HG02588 (cell line): ENCODE measurements around the gene KRT6C.
"Not testable (repeated sequence)": the region's sequence is repeated elsewhere in the genome, so short reads cannot be mapped to it uniquely, and the experiment has no call there.

Experiments used
- ATAC-seq: cut with Tn5 transposase; IDR thresholded peaks from one replicate; pipeline ENCODE4 v1.9.1; 2021; ENCODE audit warnings: mild to moderate bottlenecking, moderate library complexity; ENCODE audit not compliant: unreplicated experiment

The KRT6C gene

DNA sequence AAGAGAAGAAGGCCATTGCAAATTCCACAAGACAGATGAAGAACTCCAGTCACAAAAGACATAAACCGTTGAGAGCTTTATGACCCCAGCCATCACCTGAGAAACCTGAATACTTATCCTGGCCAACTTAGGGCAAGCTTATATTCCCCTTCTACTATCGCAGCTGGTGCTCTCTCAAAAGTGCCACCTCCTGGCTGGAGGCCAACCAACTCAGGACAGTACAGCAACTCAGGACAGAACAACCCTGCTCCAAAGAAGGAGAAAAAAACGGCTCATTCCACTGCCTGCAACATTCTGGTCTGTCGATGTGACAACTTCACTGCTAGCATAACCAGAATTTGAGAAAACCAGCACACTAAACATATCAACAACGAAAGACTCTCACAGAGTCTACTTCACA, 11.9 kb downstream of the KRT6C start:
- ATAC-seq, result no peak

DNA sequence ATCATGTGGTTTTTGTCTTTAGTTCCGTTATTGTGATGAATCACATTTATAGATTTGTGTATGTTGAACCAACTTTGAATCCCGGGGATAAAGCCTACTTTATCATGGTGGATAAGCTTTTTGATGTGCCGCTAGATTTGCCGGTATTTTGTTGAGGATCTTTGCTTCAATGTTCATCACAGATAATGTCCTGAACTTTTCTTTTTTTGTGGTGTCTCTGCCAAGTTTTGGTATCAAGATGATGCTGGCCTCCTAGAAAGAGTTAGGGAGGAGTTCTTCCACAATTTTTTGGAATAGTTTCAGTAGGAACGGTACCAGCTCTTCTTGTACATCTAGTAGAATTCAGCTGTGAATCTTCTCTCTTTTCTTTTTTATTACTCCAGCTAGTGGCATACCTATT, 14.7 kb downstream of the KRT6C start:
- ATAC-seq, result no peak

DNA sequence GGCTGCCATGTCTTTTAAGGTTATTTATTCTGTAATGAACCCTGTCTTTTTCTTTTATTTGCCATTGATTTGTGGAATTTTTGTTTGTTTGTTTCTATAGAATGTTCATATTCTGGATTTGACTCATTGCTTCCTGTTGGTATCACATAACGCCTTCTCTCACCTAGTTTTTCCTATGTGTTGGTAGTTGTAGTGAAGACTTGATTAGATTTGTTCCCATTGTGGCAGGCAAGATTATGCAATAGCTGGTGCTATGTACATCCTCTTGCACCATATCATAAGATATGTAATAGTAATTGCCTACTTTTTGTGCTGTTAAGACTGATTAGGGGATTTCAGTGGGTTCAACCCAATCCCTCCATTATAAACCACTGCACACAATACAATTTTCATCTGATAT, 17.8 kb downstream of the KRT6C start:
- no peak for ATAC-seq

DNA sequence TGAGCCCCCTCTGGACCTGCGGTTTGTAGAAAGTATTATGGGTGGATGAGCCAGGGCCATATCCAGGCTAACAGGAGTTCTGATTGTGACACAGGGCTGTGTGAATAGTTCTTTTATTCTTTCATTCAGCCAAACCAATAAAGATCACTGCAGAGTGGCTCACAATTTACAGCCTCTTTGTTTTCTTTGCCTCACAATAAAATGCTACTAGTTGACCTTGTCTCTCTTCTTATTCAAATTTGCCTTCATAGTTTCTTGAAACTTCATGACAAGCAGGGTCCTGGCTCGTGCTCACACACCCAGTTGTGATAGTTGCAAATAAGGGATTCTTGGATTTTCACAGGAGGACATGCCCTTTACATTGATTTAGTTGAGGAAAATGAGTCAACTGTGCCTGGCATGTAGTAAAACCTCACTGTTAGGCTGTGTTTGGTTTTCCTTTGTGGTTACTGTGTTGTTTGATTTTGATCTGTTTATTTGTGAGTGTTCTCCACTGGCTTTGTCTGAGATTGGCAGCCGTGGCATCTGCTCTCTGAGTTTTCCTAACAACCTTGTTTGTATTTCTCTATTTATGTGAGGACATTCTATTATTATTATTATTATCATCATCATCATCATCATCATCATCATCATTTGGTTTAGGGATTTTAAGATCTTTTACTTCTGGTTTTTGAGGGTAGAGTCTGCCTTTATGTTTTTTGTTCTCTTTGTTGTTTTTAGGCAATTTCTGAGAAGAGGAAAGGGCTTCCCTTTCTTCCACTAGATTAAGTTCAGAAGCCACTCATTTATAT, 19.0 kb downstream of the KRT6C start:
- no peak for ATAC-seq

DNA sequence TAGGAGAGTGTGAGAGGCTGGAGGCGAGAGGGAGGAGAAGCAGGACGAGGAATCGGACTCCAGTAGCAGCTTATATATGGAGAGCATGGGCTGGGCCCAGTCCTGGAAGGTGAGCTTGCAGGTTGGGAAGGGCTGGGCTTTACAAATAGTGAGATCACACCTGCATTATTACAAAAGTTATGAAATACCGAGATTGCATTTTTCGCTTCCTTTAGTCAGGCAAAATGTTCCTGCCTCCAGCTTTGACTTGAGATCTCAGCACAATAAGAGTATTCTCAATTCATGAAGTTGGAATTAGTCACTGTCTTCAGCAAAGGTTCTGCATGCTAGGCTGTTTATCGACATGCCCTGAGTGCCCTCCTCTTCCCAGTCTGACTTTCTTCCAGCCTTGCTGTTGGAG, 21.5 kb downstream of the KRT6C start, which contains the start of gene KRT6B:
KRT6B (minus strand) TSS at position 46 of the 400 bp plus-strand sequence. CDS start 68 bp downstream, outside the sequence.
- no peak for ATAC-seq

DNA sequence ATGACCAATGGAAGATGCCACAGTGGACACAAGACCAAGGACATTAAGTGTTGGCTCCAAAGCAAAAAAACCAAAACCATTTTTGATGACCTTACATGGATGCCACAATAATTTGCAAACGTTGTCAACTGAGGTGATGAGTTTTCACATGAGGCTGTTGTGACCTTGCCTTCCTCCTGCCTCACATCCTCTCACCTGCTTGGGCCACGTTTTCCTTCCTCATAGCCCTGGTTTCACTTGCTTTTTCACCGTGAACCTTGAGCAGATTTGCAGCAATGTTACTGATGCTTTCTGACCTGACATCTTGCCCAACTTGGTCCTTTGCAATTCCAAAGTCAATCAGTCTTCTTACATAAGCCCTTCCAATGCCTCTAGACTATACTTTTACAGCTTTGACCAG, 25.4 kb downstream of the KRT6C start:
- no peak for ATAC-seq

DNA sequence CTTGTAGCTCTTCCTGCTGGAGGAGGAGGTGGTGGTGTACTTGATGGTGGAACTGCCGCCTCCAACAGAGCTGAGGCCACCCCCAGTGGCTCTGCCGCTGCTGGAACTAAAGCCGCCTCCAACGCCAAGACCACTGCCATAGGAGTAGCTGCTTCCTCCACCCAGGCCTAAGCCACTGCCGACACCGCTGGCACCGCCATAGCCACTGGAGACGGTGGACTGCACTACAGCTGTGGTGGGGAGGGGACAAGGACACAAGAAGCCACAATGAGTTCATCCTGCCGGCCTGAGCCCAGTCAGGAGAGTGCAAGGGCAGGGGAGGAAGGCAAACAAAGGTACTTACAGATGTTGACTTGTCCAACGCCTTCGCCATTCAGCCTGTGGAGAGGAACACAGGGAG, 26.4 kb downstream of the KRT6C start:
- not testable (repeated sequence) for ATAC-seq

DNA sequence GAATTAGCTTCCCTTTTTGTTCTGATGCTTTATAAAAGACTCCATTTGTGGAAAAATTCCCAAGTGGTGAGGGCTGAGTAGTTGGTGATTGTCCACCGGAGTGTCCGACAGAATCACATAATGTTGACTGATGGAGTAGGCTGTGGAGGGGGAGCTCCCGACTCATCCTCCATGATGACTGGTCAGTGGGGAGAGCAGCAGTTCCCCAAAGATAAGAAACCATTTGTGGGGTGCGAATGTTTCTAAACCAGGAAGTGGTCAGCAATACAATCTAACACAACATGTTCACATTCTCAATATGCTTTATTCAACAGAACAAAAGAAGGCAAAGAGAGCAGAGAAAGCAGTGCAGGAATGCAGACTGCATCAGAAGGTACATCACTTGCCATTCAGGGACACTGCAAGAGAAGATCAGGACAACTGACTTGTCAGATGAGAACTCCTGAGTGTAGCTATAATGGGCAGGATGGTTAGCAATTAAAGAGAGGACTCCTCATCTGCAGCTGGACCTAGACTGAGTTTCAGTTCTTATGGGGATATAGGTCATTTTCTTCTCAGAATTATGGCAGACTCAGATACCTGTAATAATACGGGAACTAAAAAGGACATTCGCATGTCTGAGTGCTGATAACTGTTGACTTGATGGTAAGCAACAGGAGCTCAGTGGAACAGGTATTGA, 27.1 kb downstream of the KRT6C start:
- no peak for ATAC-seq

DNA sequence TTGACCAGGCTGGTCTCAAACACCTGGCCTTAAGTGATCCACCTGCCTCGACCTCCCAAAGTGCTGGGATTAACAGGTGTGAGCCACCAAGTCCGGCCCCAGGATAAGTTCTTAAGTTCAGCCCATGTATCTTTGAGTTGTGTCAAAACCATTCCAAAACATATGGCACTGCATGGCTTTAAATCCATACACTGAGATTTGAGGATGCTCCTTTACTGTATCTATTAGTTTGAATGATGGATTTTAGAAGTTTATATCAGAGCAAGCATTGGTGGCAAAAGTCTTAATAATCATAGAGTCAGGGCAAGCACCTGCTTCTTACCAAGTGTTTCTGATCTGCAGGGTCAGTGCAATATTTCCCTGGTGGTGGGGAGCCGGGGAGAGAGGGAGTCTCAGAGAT, 27.7 kb downstream of the KRT6C start:
- ATAC-seq, result no peak

DNA sequence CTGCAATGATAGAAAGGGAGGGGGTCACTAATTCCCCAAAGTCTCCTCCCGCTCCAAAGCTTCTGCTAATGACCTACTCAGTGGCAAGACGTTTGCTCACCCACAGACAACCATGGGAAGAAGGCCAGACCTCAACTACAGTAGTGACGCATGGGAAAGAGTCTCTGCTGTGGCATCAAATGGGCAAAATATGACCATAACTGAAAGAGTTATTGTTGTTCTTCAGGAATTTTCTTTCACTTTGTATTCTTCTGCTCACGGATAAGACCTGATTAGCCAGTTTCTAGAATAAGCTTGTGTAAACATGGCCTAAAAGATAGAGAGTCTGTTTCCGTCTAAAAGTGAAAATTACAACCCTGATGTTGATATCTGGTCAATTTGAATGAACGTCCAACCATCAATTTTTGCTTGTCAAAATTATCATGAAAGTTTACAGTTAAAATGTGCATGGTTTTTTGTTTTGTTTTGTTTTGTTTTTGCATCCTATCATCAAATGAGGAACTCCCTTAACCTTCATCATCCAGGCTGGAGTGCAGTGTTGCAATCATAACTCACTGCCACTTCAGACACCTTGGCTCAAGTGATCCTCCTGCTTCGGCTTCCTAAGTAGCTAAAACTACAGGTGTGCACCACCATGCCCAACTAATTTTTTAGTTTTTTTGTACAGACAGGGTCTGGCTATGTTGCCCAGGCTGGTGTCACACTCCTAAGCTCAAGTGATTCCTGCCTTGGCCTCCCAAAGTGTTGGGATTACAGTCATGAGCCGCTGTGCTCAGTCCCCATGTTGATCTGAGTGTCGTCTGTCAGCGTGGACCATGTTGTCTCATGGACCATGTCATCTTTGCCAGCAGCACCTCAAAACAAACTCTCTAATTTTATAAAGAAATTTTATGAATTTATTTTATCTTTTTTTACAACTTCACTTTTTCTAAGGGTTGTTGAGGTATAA, 28.7 kb downstream of the KRT6C start:
- ATAC-seq, result no peak

DNA sequence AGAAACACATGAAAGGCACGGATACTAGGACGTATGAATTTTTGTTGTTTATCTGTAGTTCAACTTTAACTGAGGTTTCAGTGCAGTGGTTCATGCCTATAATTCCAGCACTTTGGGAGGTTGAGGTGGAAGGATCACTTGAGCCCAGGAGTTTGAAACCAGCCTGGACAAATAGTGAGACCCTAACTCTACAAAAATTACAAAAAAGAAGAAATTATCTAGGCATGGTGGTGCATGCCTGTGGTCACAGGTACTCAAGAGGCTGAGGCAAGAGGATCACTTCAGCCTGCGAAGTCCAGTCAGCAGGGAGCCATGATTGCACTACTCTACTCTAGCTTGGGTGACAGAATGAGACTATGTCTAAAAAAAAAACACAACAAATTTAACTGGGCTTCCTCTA, 29.6 kb downstream of the KRT6C start:
- ATAC-seq, result no peak

DNA sequence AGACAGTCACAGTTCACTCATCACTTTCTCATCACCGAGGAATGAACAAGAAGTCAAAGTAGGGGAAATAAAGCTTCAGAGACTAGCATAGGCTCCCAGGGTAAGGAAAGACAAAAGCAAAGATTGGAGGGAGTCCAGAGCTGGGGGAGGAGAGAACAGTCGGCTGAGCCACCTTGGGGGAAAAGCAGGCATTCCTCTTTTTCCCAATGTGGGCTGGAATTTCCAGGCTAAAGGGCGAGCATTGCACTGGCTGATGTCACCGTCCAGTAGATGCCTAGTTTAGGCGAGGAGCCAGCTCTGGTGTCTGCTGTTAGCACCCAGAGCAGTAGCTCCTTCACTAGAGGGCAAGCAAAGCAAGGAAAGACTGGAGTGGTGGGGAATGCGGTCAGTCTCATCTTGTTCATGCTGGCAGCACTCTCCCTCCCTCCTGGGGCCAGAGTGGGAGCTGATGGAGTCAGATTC, 31.0 kb downstream of the KRT6C start:
- ATAC-seq, result no peak

DNA sequence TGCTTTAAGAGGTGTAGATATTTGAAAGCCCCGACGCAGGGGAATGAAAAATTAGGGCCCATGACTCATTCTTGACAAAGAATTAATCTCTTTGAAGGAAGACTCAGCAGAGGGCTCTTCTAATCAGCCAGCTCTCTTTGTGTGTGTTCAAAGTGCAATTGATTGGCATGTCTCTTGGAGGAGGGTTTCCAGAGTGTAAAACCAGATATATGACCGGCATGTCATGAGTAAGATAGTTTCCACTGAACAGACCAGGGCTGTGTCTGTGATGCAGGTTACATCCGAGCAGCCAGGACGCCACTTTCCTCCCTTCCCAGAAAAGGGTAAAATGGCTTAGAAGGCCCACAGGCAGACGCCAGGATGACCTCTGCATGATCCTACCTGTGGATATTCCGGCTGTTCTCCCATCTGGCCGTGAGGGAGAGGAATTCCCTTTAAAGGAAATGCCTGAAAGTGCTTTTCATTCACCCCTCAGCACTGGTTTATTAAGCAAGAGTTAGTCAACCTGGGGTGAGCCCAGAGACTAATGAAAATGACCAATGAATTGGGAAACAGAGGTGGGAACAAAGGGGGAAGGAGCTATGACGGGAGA, 32.2 kb downstream of the KRT6C start:
- ATAC-seq, result no peak

DNA sequence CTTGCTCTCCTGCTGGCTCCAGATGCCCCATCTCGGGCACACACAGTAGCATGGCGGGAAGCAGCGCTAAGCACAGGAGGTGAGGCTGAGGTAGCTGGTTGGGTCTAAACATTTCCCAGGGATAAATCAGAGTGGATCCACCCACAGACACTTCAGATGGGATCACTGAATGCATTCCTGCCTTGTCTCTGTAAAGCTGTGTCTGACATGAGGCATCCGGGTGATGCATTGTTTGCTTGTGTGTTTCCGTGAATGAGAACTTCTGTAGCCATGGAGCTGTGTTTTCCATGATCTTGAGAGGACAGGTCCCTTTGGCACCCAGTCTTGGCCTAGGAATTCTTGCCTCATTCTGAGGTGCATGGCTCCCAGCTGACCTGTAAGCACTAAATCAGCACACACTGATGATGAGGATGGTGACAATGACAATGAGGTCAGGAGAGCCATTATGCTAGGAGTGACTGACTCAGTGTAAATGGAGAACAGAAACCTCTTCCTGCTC, 32.7 kb downstream of the KRT6C start:
- no peak for ATAC-seq

DNA sequence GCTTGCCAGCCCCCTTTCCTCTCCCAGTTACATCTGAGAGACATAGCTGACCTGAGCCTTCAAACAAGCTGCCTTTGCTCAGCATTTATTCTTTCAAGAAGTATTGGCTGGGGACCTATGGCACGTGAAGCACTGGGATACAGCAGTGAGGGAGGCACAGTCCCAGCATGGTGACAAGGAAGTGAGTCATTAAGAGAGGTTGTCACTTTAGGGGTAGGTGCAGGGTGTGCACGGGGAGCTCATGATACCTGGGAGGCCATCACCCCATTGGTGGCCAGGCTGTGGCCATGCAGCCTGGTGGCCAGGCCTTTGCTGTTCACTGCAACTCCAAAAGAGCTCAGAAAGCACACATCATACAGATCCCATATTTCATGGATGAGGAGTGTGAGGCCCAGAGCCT, 33.8 kb downstream of the KRT6C start:
- ATAC-seq, result no peak

DNA sequence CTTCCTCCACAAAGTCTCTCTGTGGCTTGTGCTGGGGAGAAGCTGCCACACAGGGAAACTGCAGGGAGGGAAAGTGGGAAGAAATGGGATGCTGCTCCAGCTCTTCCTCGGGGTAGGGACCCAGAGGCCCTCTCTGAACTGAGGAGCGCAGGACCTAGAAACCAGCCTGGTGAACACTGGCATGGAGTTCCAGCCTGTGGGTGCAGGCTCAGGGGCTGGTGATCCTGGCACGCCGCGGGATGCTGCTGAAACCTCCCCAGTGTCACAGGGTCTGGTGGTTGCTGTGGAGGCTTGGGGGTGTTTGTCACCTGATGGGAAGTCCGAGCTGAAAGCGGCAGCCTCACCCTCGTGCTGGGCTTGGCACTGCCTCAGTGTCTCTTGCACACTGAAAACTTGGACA, 34.2 kb downstream of the KRT6C start:
- no peak for ATAC-seq

DNA sequence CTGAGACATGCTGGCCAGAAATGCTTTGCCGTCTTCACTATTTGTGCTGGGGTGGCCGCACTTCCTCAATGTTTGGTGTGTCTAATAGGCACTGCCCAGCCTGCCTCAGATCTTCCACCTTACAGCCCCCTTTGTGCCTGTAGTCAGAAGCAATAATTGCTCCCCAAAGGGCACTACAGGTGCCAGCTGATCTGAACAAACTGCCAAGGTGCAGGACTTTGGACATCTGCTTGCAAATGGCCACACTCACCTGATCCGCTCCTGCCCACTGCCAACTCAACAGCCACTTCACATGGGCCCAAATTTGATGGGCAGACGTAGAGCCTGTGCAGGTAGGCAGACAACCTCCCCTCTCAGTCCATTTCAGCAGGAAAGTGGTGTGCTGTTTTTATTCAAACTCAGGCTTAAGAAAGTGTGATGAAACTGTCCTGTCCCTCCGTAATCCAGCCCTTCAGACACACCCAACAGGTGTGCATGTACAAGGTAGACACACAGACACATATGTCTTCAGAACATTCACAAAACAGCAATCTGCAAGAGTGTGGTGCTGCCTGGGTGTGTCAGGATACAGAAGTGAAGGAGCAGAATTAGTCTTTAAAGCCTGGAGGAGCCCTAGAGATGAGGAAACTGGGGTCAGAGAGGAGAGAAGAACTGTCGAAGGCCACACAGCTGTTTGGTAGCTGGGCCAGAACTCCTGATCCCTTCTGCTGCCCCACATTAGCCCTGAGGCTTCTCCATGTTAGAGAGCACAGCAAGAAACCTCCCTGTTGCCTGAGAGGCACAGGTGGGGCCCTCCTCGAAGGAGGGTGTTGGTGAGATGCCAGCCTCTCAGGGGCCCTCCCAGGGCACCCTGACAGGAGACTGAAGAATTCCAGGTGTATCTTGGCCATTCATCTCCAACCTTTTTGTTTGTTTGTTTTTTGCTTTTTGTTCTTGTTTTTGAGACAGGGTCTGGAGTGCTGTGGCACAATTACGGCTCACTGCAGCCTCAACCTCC, 35.0 kb downstream of the KRT6C start:
- no peak for ATAC-seq

DNA sequence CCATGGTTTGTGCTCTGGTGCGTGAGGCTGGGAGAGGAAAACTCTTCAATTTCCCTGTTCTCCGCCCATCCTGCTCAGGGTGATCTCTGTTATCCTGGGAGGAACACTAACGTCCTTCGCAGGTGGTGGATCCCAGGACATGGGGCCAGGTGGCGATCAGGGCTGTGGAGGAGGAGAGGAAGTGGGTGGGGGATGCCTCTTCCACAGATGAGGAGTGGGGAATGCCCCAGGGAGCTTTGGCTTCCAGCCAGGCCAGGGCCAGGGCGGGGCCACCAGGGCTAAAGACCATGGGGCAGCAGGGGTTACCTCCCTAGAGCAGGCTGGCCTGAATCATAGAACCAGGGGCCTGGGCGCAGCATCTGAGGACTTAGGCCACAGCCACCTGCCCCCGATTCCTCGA, 36.1 kb downstream of the KRT6C start:
- ATAC-seq, result no peak

DNA sequence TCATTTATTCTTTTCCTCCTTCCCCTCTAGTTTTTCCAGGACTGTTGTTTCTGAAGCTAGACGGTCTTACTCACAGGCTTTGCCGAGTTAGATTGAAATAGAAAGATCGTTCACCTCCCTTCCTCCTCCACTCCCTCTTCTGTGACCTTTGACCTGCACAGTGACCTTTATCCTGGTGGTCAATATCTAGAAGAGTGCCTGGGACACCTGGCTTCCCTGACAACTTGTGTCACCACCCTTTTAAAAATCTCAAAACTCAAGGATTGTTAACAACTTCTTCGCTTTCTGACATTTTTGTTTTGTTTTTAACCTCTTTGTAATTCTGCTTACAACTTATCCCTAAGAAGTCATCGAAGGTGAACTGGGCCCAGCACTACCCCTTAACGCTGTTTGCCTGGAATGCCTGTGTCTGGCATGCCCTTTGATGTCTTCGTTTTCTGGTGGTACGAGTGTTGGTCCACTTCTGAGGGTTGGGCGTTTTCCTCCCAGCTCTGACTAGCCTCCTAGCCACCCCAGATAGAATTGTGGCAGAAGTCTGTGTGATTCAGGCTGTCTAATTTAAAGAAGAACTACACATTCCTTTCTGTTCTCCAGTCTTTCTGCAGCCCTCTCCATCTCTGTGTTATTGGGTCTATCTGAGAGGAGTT, 36.7 kb downstream of the KRT6C start:
- ATAC-seq, result no peak
